HG02623 (cell line): ENCODE data around the gene NCAPH2.
A peak's percentile ranks its signal among the peaks of the same experiment; 100 is the strongest.

ENCODE experiments used
- ATAC-seq: cut with Tn5 transposase; IDR thresholded peaks from one replicate; pipeline ENCODE4 v1.9.1; 2021; ENCODE audit warnings: moderate library complexity; ENCODE audit not compliant: unreplicated experiment

Gene NCAPH2

DNA sequence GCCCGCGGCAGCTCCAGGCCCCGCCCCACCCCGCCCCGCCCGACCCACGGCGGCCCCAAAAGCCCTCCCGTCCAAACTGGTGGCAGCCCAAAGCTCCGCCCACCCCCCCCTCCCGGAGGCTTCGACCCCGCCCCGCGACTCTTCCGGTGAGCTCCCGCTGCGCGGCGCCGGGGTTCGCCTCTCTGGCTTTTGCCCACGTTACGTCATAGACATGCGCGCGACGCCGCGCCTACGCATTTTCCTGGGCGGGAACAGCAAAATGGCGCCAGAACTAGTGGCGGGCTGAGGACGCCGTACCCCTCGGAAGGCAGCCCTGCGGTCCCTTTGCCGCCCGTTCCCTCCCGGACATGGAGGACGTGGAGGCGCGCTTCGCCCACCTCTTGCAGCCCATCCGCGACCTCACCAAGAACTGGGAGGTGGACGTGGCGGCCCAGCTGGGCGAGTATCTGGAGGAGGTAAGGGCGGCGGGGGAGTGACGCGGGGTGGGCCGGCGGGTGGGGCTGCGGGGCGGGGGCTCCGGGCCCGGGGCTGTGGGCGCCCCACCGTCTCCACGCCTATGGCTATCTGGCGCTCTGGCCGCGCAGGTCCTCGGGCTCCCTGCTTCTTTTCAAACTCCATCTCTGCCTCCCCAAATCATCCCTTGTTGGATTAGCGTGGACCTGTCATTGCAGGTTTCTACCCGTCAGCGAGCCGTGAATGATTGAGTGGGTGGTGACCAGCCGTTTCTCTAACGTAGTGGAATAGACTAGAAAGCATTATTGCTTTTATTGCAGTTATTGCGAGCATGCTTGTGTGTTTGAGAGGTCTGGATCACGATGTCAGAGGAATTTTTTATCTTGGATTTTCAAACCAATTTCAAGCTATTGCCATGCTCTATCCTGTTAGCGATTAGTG is at the start of gene NCAPH2:
NCAPH2 (plus strand) TSS at position 234 of the 894 bp plus-strand sequence; CDS start at position 348, 114 bp downstream.
- ATAC-seq, result peak; percentile 55

DNA sequence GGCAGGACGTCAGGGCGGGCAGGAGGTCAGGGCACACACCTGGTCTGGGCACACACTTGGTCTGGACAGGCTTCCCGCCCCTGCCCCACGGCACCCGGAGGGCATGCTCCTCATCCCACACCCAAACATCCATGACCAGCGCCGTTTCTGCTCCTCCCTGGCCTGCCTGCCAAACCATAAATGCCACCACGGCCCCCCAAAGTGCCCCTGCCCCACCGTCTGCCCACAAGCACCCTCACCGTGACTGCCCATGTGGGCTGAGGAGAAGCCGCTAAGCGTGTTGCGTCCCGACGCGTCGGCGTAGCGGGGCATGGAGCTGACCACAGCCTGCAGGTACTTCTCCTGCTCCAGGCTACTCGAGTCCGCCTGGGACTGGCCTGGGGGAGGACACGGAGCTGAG is 49.0 kb upstream of the NCAPH2 start:
- ATAC-seq, result no peak

DNA sequence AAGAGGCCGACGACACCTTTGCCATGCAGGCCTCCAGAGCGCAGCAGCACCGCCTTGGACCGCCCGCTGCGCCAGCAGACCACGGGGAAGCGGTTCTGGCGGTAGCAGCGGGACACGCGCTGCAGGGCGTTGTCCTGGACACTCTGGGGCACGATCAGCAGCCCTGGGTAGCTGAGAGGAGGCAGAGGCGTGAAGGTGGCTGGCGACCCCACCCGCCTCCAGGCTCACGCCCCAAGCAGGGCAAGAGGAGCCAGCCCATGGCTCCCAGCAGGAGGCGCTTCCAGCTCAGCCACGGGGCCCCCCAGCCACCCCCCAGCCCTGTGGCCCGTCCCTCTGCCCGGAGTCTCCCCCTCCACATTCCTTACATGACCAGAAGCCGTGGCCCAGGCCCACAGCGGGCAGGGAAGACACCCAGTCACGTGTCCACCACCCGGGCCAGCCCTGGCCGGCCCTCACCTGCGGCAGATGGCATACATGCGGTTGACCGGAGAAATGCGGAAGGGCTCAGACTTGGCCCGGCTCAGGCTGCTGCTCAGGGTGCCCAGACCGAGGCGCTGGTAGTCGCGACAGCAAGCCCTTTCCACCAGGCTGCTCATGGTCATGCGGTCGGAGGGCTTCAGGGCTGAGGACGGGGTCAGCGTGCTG is 48.4 kb upstream of the NCAPH2 start:
- no peak for ATAC-seq

DNA sequence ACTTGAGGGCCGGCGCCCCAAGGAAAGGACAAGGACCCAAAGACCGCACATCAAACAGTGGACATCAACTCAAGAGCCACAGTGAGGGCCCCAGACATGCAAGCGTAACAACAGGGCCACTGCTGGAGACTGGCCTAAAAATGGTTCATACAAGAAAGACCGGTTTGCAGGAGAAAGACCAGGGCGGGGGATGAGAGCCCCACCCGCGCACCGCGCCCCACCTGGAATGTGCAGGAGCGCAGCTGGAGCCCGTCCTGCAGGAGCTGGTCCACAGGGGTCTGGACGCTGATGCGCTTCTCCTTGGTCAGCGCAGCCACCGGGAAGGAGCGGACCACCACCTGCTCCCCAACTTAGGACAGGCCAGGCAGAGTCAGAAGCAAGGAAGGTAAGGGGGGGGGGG is 47.1 kb upstream of the NCAPH2 start:
- ATAC-seq, result no peak

DNA sequence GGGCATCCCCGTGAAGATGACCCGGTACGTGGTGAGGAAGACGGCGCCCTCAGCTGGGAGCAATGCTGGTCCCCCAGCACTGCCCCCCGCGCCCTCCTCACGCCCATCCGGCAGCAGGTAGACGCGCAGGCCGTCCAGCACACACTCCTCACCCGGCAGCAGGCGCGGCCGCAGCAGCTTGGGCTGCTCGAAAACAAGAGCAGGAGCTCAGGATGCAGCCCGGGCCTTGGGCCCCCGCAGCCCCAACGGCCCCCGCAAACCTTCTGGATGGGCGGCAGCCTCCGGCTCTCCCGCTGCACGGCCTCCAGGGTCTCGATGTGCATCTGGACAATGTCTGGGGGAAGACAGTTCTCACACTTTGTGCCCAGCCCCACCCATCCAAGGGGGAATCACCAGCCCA is 46.5 kb upstream of the NCAPH2 start:
- no peak for ATAC-seq

DNA sequence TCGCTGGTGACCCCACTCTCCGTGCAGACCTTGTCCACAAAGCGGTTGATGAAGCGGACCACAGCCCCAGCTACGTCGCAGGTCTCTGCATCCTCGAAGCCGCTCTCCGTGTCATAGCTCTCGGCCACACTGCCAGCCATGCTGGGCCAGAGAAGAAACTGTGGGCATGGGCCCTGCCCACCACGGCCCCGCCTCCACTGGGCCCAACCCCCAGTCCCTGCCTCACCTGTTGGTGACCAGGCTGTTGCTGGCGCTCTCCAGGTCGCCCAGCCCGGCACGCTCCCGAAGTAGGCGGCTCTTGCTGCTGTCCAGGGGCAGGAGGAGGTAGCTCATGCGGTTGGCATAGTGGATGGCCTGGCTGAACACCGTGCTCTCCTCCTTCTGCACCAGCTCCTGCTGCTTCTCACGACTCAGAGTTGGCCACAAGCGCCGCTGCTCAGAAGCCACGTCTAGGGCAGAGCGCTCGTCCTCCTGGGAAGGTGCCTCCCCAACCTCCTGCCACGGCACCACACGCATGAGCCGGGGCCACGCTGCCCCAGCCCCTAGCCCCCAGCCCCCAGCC is 46.0 kb upstream of the NCAPH2 start:
- no peak for ATAC-seq

DNA sequence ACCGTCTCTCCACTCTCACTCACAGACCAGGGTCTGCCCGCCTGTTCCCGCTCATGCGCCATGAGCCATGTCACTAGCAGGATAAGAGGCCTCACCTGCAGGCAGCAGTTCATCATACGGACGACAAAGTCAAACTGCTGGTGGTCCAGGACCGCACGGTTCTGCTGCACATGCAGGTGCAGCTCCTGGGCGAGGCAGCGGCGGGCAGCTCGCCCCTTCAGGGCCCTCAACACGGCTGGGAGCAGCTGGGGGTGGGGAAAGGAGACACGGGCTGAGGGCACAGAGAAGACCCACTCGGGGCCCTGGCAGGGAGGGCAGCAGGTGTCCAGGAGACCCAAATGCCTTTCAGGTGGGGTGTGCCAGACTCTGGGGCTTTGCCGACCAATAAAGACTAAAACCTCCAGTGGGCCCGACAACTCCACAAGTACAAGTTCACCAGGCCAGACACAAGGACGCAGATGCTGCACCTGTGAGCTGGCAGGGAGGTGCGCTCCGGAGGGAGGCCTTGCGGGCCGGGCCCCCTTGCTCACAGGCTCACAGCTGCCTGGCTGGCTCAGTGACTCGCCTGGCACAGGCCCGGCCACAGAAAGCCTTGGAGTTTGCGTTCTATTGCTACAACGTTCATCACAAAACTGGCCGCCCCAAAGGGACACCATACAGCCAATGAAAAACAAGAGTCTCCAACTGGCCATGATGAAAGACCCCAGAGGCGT is 44.7 kb upstream of the NCAPH2 start:
- no peak for ATAC-seq

DNA sequence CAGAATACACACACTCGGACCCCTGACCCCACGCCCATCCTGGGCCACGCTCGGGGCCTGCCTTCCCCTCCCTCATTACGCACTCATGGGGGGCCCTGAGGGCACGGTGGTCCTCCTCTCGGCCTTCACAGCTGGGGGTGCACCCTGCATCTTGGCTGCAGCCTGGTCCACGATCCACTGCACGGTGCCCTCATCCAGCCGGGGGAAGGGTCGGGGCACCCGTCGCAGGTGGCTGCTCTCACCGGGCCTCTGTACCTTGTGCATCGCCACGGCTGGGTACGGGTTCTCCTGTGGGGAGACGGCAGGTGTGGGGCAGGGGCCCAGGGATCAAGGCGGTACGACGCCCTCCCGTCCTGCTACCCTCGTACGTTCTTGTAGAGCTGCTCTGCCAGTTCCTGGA is 43.6 kb upstream of the NCAPH2 start:
- no peak for ATAC-seq

DNA sequence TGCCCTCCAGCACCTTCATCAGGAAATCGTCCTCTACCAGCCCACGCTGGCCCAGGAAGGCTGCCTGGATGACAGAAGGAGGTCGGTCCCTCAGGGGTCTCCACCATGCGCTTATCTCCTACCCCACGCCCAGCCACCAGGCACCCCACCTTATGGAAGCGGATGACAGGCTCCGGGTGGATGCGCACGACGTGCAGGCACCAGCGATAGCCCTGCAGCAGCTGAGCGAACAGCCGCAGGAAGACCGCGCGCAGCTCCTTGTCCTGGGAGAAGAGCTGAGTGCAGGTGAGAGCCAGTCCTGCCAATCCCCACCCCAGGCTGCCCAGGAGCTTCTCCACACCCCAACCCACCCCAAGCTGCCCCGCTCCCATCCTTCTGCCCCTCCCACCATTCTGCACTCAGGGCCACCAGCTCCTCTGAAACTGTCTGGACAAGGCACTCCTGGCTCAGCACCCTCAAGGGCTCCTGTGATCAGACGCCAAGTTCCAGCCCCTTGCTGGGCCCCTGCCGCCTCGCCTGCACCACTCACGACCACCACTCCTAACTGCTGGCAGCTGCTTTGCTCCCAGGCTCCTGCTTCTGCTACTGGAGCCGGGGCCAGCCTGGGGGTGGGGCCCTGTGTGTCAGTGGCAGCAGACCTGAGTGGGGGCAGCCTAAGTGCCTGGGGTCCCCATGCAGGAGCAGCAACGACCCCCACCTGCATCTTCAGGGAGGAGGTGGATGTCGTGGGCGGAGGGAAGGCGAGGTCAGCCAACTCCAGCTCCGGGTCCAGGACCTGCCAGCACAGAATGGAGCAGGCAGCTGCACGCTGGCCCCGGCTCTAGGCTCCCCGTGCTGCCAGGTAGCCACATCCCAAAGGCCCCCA is 42.7 kb upstream of the NCAPH2 start:
- ATAC-seq, result no peak

DNA sequence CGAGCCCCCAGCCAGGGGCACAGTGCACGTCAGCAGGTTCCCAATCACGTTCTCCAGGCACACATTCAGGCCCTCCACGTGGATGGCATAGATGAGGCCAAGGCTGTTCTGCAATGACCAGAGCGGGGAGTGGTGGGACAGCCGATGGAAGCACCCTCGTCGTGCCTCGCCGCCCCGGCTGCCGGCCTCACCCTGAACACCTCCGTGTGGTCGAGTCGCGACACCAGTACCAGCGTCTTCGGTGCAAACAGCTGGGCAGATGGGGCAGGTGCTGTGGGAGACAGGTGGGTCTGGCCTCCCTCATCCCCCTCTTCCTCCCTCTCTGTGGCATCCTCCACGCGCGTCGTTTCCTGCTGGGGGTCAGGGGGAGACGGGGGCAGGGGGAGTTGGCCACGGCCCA is 40.7 kb upstream of the NCAPH2 start:
- ATAC-seq, result no peak

DNA sequence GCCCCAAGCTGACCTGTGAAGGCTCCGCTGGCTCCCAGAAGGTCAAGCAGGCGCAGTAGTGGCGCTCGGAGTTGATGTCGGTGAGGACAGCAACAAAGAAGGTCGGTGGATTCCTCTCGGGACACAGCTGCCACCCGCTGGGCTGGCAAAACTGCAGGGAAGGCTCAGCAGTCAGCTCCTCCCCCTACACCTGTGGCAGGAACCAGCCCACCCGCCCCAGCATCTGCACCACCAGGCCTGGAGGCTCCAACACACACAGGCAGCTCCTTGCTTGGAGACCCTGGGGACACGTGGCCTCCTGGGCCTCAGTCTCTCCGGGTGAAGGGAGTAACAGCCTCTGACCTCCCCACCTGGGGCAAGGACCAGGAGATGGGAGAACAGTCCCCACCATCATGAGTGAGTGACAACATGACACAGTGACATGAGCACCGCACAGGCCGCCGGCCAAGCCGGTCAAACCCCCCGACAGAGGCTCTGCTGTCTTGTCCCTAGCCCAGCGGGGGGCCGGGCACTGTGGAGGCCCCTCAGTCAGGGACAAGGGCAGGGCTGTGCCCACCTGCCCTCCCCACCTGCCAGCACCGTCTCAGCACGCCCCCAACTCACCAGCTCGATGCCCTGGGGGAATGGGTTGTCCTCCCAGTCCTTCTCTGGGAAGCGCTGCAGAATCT is 40.1 kb upstream of the NCAPH2 start:
- no peak for ATAC-seq

DNA sequence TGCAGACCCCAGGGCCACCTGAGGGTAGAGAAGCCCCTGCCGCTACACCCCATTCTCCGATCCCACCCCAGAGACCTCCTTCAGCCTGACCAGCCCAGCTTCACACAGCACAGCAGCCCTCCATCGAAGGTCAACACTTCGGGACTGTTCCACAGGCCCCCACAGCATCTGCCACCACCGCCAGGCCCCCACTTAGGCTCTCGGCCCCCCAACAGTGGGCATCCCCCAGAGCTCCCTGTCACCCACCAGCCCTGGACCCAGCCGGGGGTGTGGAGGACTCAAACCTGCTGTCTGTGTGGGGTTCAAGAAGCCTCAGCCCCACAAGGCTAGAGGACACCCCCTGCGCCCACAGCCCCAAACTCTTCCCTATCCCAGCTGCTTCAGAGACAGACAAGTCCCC is 39.4 kb upstream of the NCAPH2 start:
- ATAC-seq, result no peak

DNA sequence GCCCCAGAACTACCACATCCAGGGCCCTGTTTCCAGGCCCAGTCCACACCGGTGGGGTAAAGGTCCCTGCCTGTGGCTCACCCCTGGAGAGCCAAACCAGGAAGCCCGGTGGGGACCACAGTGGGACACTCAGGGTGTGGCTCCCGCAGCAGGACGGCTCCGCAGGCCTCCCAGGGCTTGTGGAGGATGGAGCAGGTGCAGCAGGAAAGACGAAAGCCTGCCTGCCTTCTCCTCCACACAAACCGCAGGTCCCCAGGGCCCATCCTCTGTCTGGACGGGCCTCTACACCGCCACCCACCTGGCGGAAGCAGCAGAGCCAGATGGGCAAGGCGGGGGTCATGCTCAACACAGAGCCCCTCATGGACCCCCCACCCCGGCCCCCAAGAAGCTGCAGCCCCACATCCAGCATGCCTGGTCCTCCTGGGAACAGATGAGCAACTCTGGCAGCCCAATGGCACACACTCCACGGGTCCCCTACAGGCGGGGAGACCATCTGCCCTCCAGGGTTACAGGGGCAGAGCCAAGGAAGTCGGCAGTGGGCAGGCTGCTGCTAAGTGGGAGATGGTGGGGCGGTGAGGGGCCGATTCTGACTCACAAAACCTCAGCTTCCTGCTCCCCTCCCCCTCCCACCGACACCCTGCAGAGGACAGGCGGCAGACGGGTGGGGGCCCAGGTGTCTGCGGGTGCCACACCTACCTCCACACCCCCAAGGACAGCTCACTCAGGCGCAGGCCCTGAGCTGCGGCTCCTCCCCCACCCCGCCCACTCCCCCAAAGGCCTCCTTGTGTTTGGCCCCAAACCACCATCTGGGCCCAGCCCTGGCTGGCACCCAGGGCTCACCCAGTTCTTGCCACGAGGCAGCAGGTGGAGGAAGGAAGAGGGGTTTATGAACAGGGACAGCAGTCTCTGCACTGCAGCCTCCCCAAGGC is 38.4 kb upstream of the NCAPH2 start:
- ATAC-seq, result peak; percentile 41

DNA sequence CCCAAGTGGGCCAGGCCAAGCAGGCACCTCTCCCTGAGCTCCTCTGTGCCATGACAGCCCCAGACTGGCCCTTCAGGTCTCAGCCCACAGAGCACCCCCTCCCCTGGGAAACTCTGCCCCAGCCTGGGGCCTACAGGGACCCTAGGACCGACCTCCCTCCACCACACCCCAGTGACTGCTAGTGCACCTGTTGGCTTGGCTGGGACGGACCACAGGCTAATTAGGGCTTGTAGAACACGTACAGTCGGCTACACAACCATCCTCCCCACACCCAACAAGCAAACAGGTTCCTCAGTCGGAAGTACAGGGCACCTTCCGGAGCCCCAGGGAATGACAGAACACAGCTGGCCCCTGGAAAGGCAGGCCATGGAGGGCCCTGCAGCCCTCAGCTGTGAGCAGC is 37.5 kb upstream of the NCAPH2 start:
- no peak for ATAC-seq

DNA sequence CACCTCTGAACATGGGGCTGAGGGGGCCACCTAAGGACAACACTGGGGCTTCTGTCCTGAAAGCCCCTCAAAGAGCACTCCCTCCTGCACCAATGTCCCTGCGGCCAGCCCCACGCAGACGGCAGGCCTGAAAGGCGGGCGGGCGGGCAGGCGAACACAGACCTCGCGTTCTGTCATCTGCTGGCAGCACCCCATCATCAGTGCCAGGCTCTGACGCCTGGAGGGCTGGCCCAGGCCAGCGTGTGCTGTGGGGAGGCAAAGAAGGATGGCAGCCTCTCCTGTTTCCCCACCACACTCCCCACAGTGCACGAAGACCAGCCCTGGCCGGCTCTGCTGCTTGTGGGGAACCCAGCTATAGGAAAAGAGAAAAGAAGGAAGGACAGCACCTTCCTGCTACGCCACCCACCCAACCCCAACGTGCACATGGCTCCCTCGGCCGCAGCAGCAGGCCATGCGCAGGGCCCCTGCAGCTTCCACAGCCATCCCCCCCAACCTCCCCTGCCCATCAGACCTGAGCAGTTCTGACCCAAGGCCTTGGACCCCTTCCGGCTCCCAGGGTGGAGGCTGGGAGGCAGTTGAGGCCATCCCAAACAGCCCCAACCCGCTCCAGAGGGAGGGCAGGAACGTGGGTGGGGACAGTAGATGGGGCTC is 36.7 kb upstream of the NCAPH2 start:
- ATAC-seq, result no peak

DNA sequence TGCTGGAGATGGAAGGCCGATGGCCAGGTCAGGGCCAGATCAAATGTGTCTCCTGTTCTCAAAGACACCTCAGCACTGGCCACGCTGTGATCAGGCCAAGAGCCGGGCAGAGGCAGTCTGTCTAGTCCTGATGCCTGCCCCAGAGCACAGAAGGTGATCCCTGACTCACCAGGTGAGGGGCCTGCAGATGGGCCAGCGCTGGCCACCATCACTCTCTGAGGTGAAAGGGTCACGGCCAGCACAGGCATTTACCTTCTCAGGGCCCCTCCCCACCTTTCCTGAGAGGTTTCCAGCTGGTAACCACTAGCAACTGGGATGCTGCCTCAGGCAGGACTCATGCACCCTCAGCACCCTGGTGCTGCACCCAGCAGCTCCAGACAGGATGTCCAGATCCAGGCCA is 36.1 kb upstream of the NCAPH2 start:
- ATAC-seq, result no peak

DNA sequence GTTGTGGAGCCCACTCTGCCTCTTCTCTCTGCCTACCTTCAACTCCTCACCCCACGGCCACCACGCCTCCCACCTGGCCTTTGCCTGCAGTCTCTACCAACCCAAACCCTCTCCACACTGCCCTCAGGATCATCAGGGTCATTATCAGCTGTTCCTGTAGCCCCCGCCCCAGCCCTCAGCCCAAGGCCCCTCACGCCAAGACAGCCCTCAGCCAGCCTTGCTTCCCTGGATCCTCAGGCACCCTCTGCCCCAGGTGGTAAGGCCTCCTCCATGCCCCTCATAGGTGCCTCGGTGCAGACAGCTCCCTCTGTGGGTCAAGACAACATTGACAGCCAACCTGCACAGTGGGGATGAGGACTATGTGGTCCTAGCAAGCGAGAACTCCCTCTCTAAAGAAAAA is 34.9 kb upstream of the NCAPH2 start:
- ATAC-seq, result no peak

DNA sequence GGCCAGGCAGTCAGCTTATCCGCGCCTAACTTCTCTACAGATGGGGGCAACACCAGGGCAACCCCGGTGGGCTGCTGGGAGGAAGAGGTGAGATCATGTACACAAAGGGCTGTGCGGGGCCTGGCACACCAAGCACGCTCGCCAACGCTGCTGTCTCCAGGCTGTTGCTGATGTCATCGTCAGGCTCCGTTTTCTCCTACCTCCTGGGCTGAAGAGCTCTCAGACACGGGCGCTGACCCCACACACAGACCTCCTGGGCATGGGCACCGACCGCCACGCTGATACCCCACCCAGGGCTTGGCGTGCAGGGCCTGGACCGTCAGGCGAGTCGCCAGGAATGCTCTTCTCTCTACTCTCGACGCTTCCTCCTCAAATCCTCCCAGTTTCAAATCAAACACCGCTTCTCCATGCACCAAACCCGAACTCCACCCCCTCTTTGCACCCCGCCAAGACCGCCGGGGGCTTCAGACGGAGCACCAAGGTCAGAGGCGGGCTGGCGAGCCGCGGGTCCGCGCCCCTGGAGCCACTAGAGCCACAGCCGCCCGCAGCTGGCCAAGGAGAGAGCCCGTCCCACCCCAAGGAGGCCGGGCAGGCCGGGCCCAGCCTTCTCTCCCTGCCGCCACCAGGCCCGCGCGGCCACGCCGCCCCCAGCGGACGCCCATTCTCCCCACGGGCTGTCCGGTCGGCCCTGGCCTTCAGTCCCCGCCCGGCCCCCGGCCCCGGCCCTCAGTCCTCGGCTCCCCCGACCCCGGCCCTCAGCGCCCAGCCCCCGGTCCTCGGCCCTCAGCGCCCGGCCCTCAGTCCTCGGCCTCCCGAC is 34.0 kb upstream of the NCAPH2 start:
- ATAC-seq, result no peak
